ENCODE results near the gene PRDX5. TPM values are rescaled to one million over a fixed set of nuclear protein-coding genes. Genes with fewer than 3 reads are reported as not detected.
A peak's percentile ranks its signal among the peaks of the same experiment; 100 is the strongest.

PRDX5 gene
- total and polyA plus RNA-seq, 2 experiments from 2014 or later: 212 to 312 TPM

- TF ChIP-seq CTCF (conservative IDR thresholded peaks at IDR 0.05; ENCODE audit: low read depth in 2 of 2) (no peak), JUNB (IDR thresholded peaks at IDR 0.05; ENCODE audit: unreplicated experiment) (no peak), ZNF114 (CRISPR knock-in tag; IDR thresholded peaks at IDR 0.05) (no peak), EZH2 (IDR thresholded peaks at IDR 0.05; ENCODE audit: low read depth, unreplicated experiment) (no peak), POLR2AphosphoS5 (IDR thresholded peaks at IDR 0.05; ENCODE audit: low read depth) (no peak), ZNF331 (CRISPR knock-in tag; IDR thresholded peaks at IDR 0.05; ENCODE audit: low read depth) (no peak), EZH2phosphoT487 (IDR thresholded peaks at IDR 0.05; ENCODE audit: unreplicated experiment) (no peak), STAT1 (IDR thresholded peaks at IDR 0.05; ENCODE audit: unreplicated experiment) (no peak), NANOG (IDR thresholded peaks at IDR 0.05; ENCODE audit: borderline replicate concordance) (no peak)
- TF ChIP-seq, protein P1, sequence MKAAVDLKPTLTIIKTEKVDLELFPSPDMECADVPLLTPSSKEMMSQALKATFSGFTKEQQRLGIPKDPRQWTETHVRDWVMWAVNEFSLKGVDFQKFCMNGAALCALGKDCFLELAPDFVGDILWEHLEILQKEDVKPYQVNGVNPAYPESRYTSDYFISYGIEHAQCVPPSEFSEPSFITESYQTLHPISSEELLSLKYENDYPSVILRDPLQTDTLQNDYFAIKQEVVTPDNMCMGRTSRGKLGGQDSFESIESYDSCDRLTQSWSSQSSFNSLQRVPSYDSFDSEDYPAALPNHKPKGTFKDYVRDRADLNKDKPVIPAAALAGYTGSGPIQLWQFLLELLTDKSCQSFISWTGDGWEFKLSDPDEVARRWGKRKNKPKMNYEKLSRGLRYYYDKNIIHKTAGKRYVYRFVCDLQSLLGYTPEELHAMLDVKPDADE (IDR thresholded peaks at IDR 0.05): no peak
- TF ChIP-seq, protein P2, sequence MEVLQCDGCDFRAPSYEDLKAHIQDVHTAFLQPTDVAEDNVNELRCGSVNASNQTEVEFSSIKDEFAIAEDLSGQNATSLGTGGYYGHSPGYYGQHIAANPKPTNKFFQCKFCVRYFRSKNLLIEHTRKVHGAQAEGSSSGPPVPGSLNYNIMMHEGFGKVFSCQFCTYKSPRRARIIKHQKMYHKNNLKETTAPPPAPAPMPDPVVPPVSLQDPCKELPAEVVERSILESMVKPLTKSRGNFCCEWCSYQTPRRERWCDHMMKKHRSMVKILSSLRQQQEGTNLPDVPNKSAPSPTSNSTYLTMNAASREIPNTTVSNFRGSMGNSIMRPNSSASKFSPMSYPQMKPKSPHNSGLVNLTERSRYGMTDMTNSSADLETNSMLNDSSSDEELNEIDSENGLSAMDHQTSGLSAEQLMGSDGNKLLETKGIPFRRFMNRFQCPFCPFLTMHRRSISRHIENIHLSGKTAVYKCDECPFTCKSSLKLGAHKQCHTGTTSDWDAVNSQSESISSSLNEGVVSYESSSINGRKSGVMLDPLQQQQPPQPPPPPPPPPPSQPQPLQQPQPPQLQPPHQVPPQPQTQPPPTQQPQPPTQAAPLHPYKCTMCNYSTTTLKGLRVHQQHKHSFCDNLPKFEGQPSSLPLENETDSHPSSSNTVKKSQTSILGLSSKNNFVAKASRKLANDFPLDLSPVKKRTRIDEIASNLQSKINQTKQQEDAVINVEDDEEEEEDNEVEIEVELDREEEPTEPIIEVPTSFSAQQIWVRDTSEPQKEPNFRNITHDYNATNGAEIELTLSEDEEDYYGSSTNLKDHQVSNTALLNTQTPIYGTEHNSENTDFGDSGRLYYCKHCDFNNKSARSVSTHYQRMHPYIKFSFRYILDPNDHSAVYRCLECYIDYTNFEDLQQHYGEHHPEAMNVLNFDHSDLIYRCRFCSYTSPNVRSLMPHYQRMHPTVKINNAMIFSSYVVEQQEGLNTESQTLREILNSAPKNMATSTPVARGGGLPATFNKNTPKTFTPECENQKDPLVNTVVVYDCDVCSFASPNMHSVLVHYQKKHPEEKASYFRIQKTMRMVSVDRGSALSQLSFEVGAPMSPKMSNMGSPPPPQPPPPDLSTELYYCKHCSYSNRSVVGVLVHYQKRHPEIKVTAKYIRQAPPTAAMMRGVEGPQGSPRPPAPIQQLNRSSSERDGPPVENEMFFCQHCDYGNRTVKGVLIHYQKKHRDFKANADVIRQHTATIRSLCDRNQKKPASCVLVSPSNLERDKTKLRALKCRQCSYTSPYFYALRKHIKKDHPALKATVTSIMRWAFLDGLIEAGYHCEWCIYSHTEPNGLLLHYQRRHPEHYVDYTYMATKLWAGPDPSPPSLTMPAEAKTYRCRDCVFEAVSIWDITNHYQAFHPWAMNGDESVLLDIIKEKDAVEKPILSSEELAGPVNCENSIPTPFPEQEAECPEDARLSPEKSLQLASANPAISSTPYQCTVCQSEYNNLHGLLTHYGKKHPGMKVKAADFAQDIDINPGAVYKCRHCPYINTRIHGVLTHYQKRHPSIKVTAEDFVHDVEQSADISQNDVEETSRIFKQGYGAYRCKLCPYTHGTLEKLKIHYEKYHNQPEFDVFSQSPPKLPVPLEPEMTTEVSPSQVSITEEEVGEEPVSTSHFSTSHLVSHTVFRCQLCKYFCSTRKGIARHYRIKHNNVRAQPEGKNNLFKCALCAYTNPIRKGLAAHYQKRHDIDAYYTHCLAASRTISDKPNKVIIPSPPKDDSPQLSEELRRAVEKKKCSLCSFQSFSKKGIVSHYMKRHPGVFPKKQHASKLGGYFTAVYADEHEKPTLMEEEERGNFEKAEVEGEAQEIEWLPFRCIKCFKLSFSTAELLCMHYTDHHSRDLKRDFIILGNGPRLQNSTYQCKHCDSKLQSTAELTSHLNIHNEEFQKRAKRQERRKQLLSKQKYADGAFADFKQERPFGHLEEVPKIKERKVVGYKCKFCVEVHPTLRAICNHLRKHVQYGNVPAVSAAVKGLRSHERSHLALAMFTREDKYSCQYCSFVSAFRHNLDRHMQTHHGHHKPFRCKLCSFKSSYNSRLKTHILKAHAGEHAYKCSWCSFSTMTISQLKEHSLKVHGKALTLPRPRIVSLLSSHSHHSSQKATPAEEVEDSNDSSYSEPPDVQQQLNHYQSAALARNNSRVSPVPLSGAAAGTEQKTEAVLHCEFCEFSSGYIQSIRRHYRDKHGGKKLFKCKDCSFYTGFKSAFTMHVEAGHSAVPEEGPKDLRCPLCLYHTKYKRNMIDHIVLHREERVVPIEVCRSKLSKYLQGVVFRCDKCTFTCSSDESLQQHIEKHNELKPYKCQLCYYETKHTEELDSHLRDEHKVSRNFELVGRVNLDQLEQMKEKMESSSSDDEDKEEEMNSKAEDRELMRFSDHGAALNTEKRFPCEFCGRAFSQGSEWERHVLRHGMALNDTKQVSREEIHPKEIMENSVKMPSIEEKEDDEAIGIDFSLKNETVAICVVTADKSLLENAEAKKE (CRISPR knock-in tag; IDR thresholded peaks at IDR 0.05): no peak
- TF ChIP-seq, protein P3, sequence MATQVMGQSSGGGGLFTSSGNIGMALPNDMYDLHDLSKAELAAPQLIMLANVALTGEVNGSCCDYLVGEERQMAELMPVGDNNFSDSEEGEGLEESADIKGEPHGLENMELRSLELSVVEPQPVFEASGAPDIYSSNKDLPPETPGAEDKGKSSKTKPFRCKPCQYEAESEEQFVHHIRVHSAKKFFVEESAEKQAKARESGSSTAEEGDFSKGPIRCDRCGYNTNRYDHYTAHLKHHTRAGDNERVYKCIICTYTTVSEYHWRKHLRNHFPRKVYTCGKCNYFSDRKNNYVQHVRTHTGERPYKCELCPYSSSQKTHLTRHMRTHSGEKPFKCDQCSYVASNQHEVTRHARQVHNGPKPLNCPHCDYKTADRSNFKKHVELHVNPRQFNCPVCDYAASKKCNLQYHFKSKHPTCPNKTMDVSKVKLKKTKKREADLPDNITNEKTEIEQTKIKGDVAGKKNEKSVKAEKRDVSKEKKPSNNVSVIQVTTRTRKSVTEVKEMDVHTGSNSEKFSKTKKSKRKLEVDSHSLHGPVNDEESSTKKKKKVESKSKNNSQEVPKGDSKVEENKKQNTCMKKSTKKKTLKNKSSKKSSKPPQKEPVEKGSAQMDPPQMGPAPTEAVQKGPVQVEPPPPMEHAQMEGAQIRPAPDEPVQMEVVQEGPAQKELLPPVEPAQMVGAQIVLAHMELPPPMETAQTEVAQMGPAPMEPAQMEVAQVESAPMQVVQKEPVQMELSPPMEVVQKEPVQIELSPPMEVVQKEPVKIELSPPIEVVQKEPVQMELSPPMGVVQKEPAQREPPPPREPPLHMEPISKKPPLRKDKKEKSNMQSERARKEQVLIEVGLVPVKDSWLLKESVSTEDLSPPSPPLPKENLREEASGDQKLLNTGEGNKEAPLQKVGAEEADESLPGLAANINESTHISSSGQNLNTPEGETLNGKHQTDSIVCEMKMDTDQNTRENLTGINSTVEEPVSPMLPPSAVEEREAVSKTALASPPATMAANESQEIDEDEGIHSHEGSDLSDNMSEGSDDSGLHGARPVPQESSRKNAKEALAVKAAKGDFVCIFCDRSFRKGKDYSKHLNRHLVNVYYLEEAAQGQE (IDR thresholded peaks at IDR 0.05; ENCODE audit: unreplicated experiment): no peak
- no peaks in the 10 kb centered on the region for H3K36me3 ChIP-seq (ENCODE audit: insufficient read depth)
- peak; percentile 7 for ATAC-seq
- no peak overlapping the region for H3K27ac ChIP-seq (ENCODE audit: low read depth)
- no peaks in the 10 kb centered on the region for H4K20me1 ChIP-seq (replicated peaks; ENCODE audit: insufficient read depth)
- H2AFZ ChIP-seq: 0 out of 2 replicates have a peak overlapping the region, but pooled peaks have one; percentile 66
- H3K9me3 Mint-ChIP-seq: no peaks in the 10 kb centered on the region
- H3K4me2 ChIP-seq: peak overlapping the region; percentile 93; the same call in 1 of the 2 replicates
- peaks cover 32% of the 10 kb centered on the region for H3K27me3 Mint-ChIP-seq (ENCODE audit: insufficient read depth, low read depth, poor library complexity)
- DNase-seq (ENCODE audit: low spot score): no peak
- H3K4me1 Mint-ChIP-seq: peaks cover 12% of the 10 kb centered on the region
- no peaks in the 10 kb centered on the region for H3K79me2 ChIP-seq (replicated peaks; ENCODE audit: insufficient read depth)
- H3K9me2 ChIP-seq (ENCODE audit: insufficient read depth): no peaks in the 10 kb centered on the region
- no peak overlapping the region for H3K27ac Mint-ChIP-seq
- 0 out of 2 replicates have a peak, but pooled peaks cover 5% of the 10 kb centered on the region for H3F3A ChIP-seq (replicated peaks; ENCODE audit: low read depth)
- H3K4me3 Mint-ChIP-seq: peak overlapping the region; percentile 73
- H3K36me3 Mint-ChIP-seq (ENCODE audit: low read depth): no peaks in the 10 kb centered on the region; the same call in 2 of the 3 replicates
- H3K27me3 ChIP-seq (ENCODE audit: insufficient read depth): no peaks in the 10 kb centered on the region
- H3K4me3 ChIP-seq: peak overlapping the region; percentile 74
- H3K4me1 ChIP-seq (ENCODE audit: insufficient read depth): peaks cover 11% of the 10 kb centered on the region; the same call in 1 of the 2 replicates
Observed at GRCh38 chr11:64342869-64343745, 25.2 kb downstream of the PRDX5 start.
